ENCODE measurements around the gene IHH.

- no peak for TF ChIP-seq CTCF (IDR thresholded peaks at IDR 0.05)
- TF ChIP-seq EZH2 (IDR thresholded peaks at IDR 0.05; ENCODE audit: borderline replicate concordance, insufficient read depth, low read depth, low read length, poor library complexity, severe bottlenecking): no peak
Observed at GRCh38 chr2:219037783-219038499, 22.8 kb downstream of the IHH start.

Data from B cell (primary cell).